GM12878 (cell line): ENCODE data around the gene C16orf86. TPM values are rescaled to one million over a fixed set of nuclear protein-coding genes. Genes with fewer than 3 reads are reported as not detected.

ENCODE experiments used
- ATAC-seq: fragments of 200-7000 bp; cut with Tn5 transposase; 3 replicates; pipeline ENCODE4 v1.9.1; 2020; ENCODE audit warnings: mild to moderate bottlenecking, moderate library complexity
- BruUV-seq: library from RNA; stranded (reverse); fragments of 400-500 nt; replicated peaks from 2 replicates; lab custom pipeline; 2021; lab: Mats Ljungman, UMichigan
- CTCF ChIA-PET: fragments of 300-600 bp; sonication (Branson Sonifier 250); formaldehyde crosslinking; extraction: SDS; loops from one replicate; lab custom pipeline; 2021; ENCODE audit warnings: inconsistent platforms; lab: Yijun Ruan, JAX
- POLR2A ChIA-PET: fragments of 350-600 bp; formaldehyde crosslinking; extraction: SDS; loops from one replicate; lab custom pipeline; 2021; ENCODE audit warnings: inconsistent platforms; lab: Charles Lee
- RAD21 ChIA-PET: fragments of 300-600 bp; sonication (Branson Sonifier 250); formaldehyde crosslinking; loops from one replicate; lab custom pipeline; 2023; ENCODE audit warnings: antibody characterized with exemption; ENCODE audit not compliant: unreplicated experiment; lab: Charles Lee
- SMC1A ChIA-PET: fragments of 300-600 bp; sonication (Branson Sonifier 250); formaldehyde crosslinking; loops from one replicate; lab custom pipeline; 2023; ENCODE audit not compliant: unreplicated experiment, uncharacterized antibody; lab: Charles Lee
- DNase-seq: peaks from one replicate; pipeline ENCODE4 v3.0.0-alpha.2; 2011; ENCODE audit warnings: low read depth, low spot score
- FAIRE-seq: peaks from 3 replicates; lab custom pipeline; 2011; peaks lifted over from hg19 to GRCh38; lab: Jason Lieb, UNC
- H2AFZ ChIP-seq: 2 replicates; pipeline ENCODE4 v1.6.0; 2011; ENCODE audit warnings: low read depth, low read length, control low read depth; ENCODE audit not compliant: control insufficient read depth
- H3K27ac ChIP-seq: 2 replicates; pipeline ENCODE4 v1.5.1; 2011; ENCODE audit warnings: control low read depth; ENCODE audit not compliant: control insufficient read depth, insufficient read depth
- H3K27me3 ChIP-seq, 2 experiments: replicated peaks in 1 of 2; 2 replicates each; pipeline versions ENCODE4 v1.6.0 to v1.6.1; 2011; ENCODE audit warnings: low read length in 1 of 2; ENCODE audit not compliant: control insufficient read depth in 2 of 2, insufficient read depth in 2 of 2
- H3K36me3 ChIP-seq, 2 experiments: 2 replicates each; pipeline ENCODE4 v1.5.1; 2011; ENCODE audit warnings: low read length in 1 of 2; ENCODE audit not compliant: control insufficient read depth in 2 of 2, insufficient read depth in 2 of 2
- H3K4me1 ChIP-seq: 2 replicates; pipeline ENCODE4 v1.6.1; 2011; ENCODE audit warnings: mild to moderate bottlenecking, low read length, moderate library complexity, mixed read lengths; ENCODE audit not compliant: control insufficient read depth, insufficient read depth
- H3K4me2 ChIP-seq: 2 replicates; pipeline ENCODE4 v1.6.0; 2011; ENCODE audit warnings: control low read depth; ENCODE audit not compliant: control insufficient read depth, insufficient read depth
- H3K4me3 ChIP-seq: fragments of 200-600 bp; sonication (generic); 2 replicates; pipeline ENCODE4 v1.5.1; 2016
- H3K79me2 ChIP-seq: 2 replicates; pipeline ENCODE4 v1.6.0; 2011; ENCODE audit warnings: low read length; ENCODE audit not compliant: control insufficient read depth, insufficient read depth
- H3K9ac ChIP-seq: 2 replicates; pipeline ENCODE4 v1.8.0; 2011; ENCODE audit warnings: low read length, control low read depth, mixed read lengths; ENCODE audit not compliant: control insufficient read depth, insufficient read depth
- H3K9me3 ChIP-seq: replicated peaks from 3 replicates; pipeline ENCODE4 v1.5.1; 2011; ENCODE audit warnings: mild to moderate bottlenecking, low read length; ENCODE audit not compliant: control insufficient read depth, insufficient read depth
- H4K20me1 ChIP-seq: 2 replicates; pipeline ENCODE4 v1.6.0; 2011; ENCODE audit not compliant: control insufficient read depth, insufficient read depth
- CREM ChIP-seq: IDR thresholded peaks from 2 replicates; pipeline ENCODE4 v1.6.1; 2014; ENCODE audit warnings: antibody characterized with exemption, low read depth
- E2F4 ChIP-seq: IDR thresholded peaks from 2 replicates; pipeline ENCODE4 v1.6.1; 2012; ENCODE audit warnings: low read depth, low read length, improper control_type of control experiment
- KDM1A ChIP-seq: fragments of 200-600 bp; sonication (generic); IDR thresholded peaks from 2 replicates; pipeline ENCODE4 v1.6.1; 2016; ENCODE audit warnings: borderline replicate concordance
- MAX ChIP-seq: IDR thresholded peaks from 2 replicates; pipeline ENCODE4 v1.6.1; 2012; ENCODE audit warnings: low read depth, low read length, improper control_type of control experiment
- MXI1 ChIP-seq: fragments of 150-350 bp; IDR thresholded peaks from 2 replicates; pipeline ENCODE4 v1.6.1; 2011; ENCODE audit warnings: low read depth, mild to moderate bottlenecking, inconsistent platforms, low read length, improper control_type of control experiment
- PML ChIP-seq: IDR thresholded peaks from 2 replicates; pipeline ENCODE4 v1.6.1; 2012; ENCODE audit warnings: low read length, inconsistent platforms
- POU2F2 ChIP-seq: IDR thresholded peaks from 3 replicates; pipeline ENCODE4 v1.6.1; 2011; ENCODE audit warnings: low read depth, mild to moderate bottlenecking, low read length, borderline replicate concordance
- SP1 ChIP-seq: IDR thresholded peaks from one replicate; pipeline ENCODE4 v1.6.1; 2011; ENCODE audit warnings: low read depth, low read length
- TCF12 ChIP-seq: IDR thresholded peaks from 2 replicates; pipeline ENCODE4 v1.6.1; 2011; ENCODE audit warnings: low read depth, mild to moderate bottlenecking, low read length
- WGBS: methylation state at CpG from one replicate; pipeline ENCODE4 v1.1.6; 2016; ENCODE audit warnings: low lambda C conversion rate; ENCODE audit not compliant: insufficient replicate concordance, insufficient coverage; ENCODE audit errors: missing lambda C conversion rate; 5-methylcytosine and 5-hydroxymethylcytosine counted together
- in situ Hi-C: fragments of 300-500 bp; cut with MboI; formaldehyde crosslinking; loops from 9 replicates; pipeline ENCODE4 v1.14.3; 2018; ENCODE audit warnings: mixed read lengths
- intact Hi-C: fragments of 100-400 bp; cut with micrococcal nuclease; formaldehyde crosslinking; loops from one replicate; pipeline ENCODE4 v1.14.2; 2022; ENCODE audit not compliant: unreplicated experiment
- polyA plus RNA-seq, 11 experiments: library from polyadenylated mRNA; depleted of rRNA in 4 of 11; unstranded in 6 of 11; stranded (reverse) in 5 of 11; fragments of >200 nt; fragmentation: Nextera tagmentation in 4 of 11; fragmentation: Illumina TruSeq in 1 of 11; extraction: Ambion mirVana in 4 of 11; extraction: Trizol in 1 of 11; gene quantifications; 1 replicate in 1 of 11; 2 replicates in 10 of 11; pipeline versions ENCODE4 v1.2.1 to v1.2.3, GENCODE V29; 2011 to 2016; ENCODE audit warnings: inconsistent platforms in 2 of 11, missing spikeins in 2 of 11, low read depth in 1 of 11
- total RNA-seq, 4 experiments: library from RNA; depleted of rRNA in 3 of 4; stranded (reverse); fragments of >200 nt in 3 of 4; fragmentation: Illumina TruSeq in 1 of 4; extraction: Trizol in 1 of 4; gene quantifications; 2 replicates each; pipeline versions ENCODE4 v1.2.1 to v1.2.3, GENCODE V29; 2013 to 2021

The C16orf86 gene
- total and polyA plus RNA-seq, 10 of the 15 experiments (the other 5 are each of a cell fraction or from before 2014, with no cell fraction given): 0.11 to 3.3 (median 1.6) TPM

DNA sequence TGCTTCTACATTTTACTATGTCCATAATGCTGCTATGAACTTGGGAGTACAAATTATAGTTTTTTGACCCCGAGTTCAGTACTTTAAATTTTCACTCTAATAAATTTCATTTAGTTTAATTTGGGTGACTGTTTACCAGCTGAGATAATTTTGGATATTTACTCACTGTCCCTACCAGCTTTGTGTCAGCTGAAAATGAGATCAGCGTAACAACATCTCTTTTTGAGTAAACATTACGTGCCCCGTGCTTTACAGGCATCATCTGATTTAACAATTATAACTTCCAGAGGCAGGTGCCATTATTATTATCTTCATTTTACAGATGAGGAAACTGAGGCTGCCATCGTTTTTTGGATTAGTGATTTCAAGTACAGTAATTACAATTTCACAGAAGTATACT is 37.5 kb downstream of the C16orf86 start:
- no peak for FAIRE-seq
- WGBS: 63% methylated on average over 5 of the region's 5 CpGs
- SMC1A ChIA-PET: no interaction called here

GRCh38 chr16:67707210-67707609 is 40.6 kb downstream of the C16orf86 start:
- no peak overlapping the region for H3K4me2 ChIP-seq
- DNase-seq (no peak), ATAC-seq (no peak), FAIRE-seq (no peak)
- intact Hi-C loops (no loop called here), in situ Hi-C loops (no loop called here)
- H3K36me3 ChIP-seq: peaks cover 0 to 5% of the 10 kb centered on the region in 2 experiments; a peak in 1 of 4 replicates
- H3K27me3 ChIP-seq: no peaks in the 10 kb centered on the region
- H3K9ac ChIP-seq: no peak overlapping the region
- ChIA-PET RAD21 (no interaction called here), SMC1A (no interaction called here), CTCF (no interaction called here), POLR2A (no interaction called here)
- 100% methylated on average over 4 of the region's 4 CpGs for WGBS
- H4K20me1 ChIP-seq: no peaks in the 10 kb centered on the region
- no peak overlapping the region for H2AFZ ChIP-seq
- BruUV-seq: no TSS peak
- TF ChIP-seq PML: no peak
- no peak for TF ChIP-seq SP1
- no peak for TF ChIP-seq TCF12
- no peak for TF ChIP-seq POU2F2
- no peak for TF ChIP-seq MXI1
- TF ChIP-seq CREM: no peak
- no peak for TF ChIP-seq E2F4
- no peak overlapping the region for H3K4me3 ChIP-seq
- H3K27ac ChIP-seq: no peak overlapping the region
- H3K79me2 ChIP-seq: no peaks in the 10 kb centered on the region; the same call in none of the 2 replicates
- no peaks in the 10 kb centered on the region; the same call in 1 of the 2 replicates for H3K4me1 ChIP-seq
- no peaks in the 10 kb centered on the region for H3K9me3 ChIP-seq

More for the DNA sequence above, 37.5 kb downstream of the C16orf86 start:
- ChIA-PET CTCF (interaction anchor here (1.1 to 1.6 kb wide), 3 partner anchors 14 to 31 kb away, joined by 3 to 4 read pairs (median 4); no protein-coding TSS in a partner anchor), RAD21 (no interaction called here), POLR2A (interaction anchor here (0.6 kb wide), 2 partner anchors 911 to 1054 kb away, joined by 4 to 5 read pairs; no protein-coding TSS in a partner anchor)
- TF ChIP-seq KDM1A (no peak), MAX (no peak)
- Histone ChIP-seq H3K4me1 (no peaks in the 10 kb centered on the region; the same call in 1 of the 2 replicates), H3K9me3 (no peaks in the 10 kb centered on the region; the same call in 2 of the 3 replicates), H3K9ac (no peak overlapping the region), H3K27me3 (no peaks in the 10 kb centered on the region), H3K36me3 (no peaks in the 10 kb centered on the region), H3K4me2 (no peak overlapping the region), H3K27ac (no peak overlapping the region), H3K79me2 (no peaks in the 10 kb centered on the region; the same call in none of the 2 replicates), H4K20me1 (no peaks in the 10 kb centered on the region), H3K4me3 (no peak overlapping the region), H2AFZ (no peak overlapping the region)
- intact Hi-C loops: no loop called here
- no TSS peak for BruUV-seq
- DNase-seq (no peak), ATAC-seq (no peak)
- in situ Hi-C loops: no loop called here
